ENCODE measurements around the gene JAZF1. TPM values are rescaled to one million over a fixed set of nuclear protein-coding genes. Genes with fewer than 3 reads are reported as not detected.

JAZF1 gene
- total RNA-seq, 1 experiment from 2014 or later: 1.5 TPM

DNA sequence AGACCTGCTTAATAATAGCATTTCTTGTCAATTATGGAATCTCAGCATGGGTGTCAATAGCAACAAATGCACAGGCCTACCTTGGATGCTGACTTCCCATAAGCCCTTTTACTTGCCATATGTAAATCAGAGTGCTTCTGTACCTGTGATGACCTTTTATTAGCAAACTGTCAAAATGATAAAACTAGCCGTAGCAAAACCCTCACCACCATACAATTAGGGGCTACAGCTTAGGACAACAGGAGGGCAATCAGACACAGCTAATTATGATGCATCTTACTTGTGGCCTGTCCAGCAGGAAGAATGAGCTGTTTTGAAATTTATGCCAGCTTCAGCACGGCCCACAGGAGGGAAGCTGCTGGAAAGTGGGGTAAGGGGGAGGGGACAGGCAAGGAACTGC is 239.1 kb downstream of the JAZF1 start:
- H3K36me3 ChIP-seq (ENCODE audit: insufficient read depth, low read length, poor library complexity, severe bottlenecking): no peaks in the 10 kb centered on the region
- POLR2A ChIA-PET (ENCODE audit: low non-redundant PET): no interaction called here
- H3K9me3 ChIP-seq (ENCODE audit: low read depth, low read length, poor library complexity, severe bottlenecking): no peaks in the 10 kb centered on the region

DNA sequence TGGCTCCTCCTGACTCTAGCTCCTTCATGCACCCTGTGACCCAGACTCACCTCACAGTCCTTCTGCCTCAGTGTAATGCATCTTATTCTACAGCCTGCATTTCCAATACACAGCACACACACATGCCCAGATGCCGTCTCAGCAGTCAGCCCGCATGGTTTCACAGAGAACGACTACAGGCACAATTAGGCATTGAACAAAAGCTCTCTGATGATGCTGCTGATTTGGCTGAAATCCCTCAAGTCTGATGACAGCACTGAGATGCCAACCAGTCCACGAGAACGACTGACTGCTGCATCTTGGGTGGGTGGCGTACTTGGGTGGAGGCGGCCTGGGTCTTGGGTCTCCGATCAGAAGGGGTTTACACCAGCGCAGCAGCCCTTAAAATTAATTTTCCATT is 240.3 kb downstream of the JAZF1 start:
- H3K27ac ChIP-seq (ENCODE audit: low read depth, low read length, poor library complexity, severe bottlenecking): no peak overlapping the region
- CTCF ChIA-PET: no interaction called here

More for the DNA sequence above, 239.1 kb downstream of the JAZF1 start:
- H3K4me3 ChIP-seq (ENCODE audit: low read depth, low read length, poor library complexity, severe bottlenecking): no peak overlapping the region
- H3K27ac ChIP-seq (ENCODE audit: low read depth, low read length, poor library complexity, severe bottlenecking): no peak overlapping the region
- H3K4me1 ChIP-seq (ENCODE audit: insufficient read depth, low read length, poor library complexity, severe bottlenecking): no peaks in the 10 kb centered on the region
- no peak for TF ChIP-seq EZH2 (IDR thresholded peaks at IDR 0.05; ENCODE audit: borderline replicate concordance, low read depth, low read length, poor library complexity, severe bottlenecking)
- TF ChIP-seq, protein P1, sequence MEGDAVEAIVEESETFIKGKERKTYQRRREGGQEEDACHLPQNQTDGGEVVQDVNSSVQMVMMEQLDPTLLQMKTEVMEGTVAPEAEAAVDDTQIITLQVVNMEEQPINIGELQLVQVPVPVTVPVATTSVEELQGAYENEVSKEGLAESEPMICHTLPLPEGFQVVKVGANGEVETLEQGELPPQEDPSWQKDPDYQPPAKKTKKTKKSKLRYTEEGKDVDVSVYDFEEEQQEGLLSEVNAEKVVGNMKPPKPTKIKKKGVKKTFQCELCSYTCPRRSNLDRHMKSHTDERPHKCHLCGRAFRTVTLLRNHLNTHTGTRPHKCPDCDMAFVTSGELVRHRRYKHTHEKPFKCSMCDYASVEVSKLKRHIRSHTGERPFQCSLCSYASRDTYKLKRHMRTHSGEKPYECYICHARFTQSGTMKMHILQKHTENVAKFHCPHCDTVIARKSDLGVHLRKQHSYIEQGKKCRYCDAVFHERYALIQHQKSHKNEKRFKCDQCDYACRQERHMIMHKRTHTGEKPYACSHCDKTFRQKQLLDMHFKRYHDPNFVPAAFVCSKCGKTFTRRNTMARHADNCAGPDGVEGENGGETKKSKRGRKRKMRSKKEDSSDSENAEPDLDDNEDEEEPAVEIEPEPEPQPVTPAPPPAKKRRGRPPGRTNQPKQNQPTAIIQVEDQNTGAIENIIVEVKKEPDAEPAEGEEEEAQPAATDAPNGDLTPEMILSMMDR (conservative IDR thresholded peaks at IDR 0.05; ENCODE audit: low read depth, low read length): no peak
- H3K27me3 ChIP-seq (replicated peaks; ENCODE audit: insufficient read depth, low read depth, low read length, poor library complexity): peaks cover 100% of the 10 kb centered on the region
- DNase-seq (ENCODE audit: low spot score): no peak
- CTCF ChIA-PET: no interaction called here
- no TSS peak for BruUV-seq (replicated peaks)
- intact Hi-C loops (cut with micrococcal nuclease; ENCODE audit: unreplicated experiment): no loop called here

DNA sequence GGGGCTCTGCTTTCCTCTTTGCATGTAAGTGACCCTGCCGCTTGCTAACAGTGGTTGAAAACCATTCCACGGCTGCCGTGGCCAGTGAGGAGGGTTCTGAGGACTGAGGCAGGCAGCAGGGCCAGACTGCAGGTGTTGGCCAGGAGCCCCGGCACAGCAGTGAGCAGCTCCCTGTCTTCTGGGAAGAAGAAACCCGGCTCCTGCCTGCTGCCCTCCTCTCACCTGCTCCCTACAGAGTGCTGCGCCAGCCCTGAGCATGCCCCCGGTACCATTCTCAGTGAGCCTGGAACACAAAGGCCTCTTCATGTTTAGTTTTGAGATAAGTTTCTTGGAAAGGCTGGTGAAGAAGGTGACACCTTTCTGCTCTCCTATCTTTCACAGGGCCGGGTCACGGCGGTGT is 240.7 kb downstream of the JAZF1 start:
- H3K4me3 ChIP-seq (ENCODE audit: low read depth, low read length, poor library complexity, severe bottlenecking): no peak overlapping the region
- ChIA-PET POLR2A (ENCODE audit: low non-redundant PET) (no interaction called here), CTCF (no interaction called here)
- no peak for TF ChIP-seq EZH2 (IDR thresholded peaks at IDR 0.05; ENCODE audit: borderline replicate concordance, low read depth, low read length, poor library complexity, severe bottlenecking)
- TF ChIP-seq, protein P1 (conservative IDR thresholded peaks at IDR 0.05; ENCODE audit: low read depth, low read length): no peak
- intact Hi-C loops (cut with micrococcal nuclease; ENCODE audit: unreplicated experiment): no loop called here
- no peak overlapping the region for H3K27ac ChIP-seq (ENCODE audit: low read depth, low read length, poor library complexity, severe bottlenecking)
- H3K27me3 ChIP-seq (replicated peaks; ENCODE audit: insufficient read depth, low read depth, low read length, poor library complexity): peaks cover 100% of the 10 kb centered on the region
- no peaks in the 10 kb centered on the region for H3K4me1 ChIP-seq (ENCODE audit: insufficient read depth, low read length, poor library complexity, severe bottlenecking)
- no TSS peak for BruUV-seq (replicated peaks)
- H3K36me3 ChIP-seq (ENCODE audit: insufficient read depth, low read length, poor library complexity, severe bottlenecking): no peaks in the 10 kb centered on the region
- DNase-seq (ENCODE audit: low spot score): no peak
- no peaks in the 10 kb centered on the region for H3K9me3 ChIP-seq (ENCODE audit: low read depth, low read length, poor library complexity, severe bottlenecking)

More for the DNA sequence above, 240.3 kb downstream of the JAZF1 start:
- Histone ChIP-seq H3K27me3 (replicated peaks; ENCODE audit: insufficient read depth, low read depth, low read length, poor library complexity) (peaks cover 100% of the 10 kb centered on the region), H3K9me3 (ENCODE audit: low read depth, low read length, poor library complexity, severe bottlenecking) (no peaks in the 10 kb centered on the region), H3K4me1 (ENCODE audit: insufficient read depth, low read length, poor library complexity, severe bottlenecking) (no peaks in the 10 kb centered on the region), H3K36me3 (ENCODE audit: insufficient read depth, low read length, poor library complexity, severe bottlenecking) (no peaks in the 10 kb centered on the region), H3K4me3 (ENCODE audit: low read depth, low read length, poor library complexity, severe bottlenecking) (no peak overlapping the region)
- TF ChIP-seq, protein P1 (conservative IDR thresholded peaks at IDR 0.05; ENCODE audit: low read depth, low read length): no peak
- no peak for TF ChIP-seq EZH2 (IDR thresholded peaks at IDR 0.05; ENCODE audit: borderline replicate concordance, low read depth, low read length, poor library complexity, severe bottlenecking)
- POLR2A ChIA-PET (ENCODE audit: low non-redundant PET): no interaction called here
- no TSS peak for BruUV-seq (replicated peaks)
- intact Hi-C loops (cut with micrococcal nuclease; ENCODE audit: unreplicated experiment): no loop called here
- no peak for DNase-seq (ENCODE audit: low spot score)
